GM23248 (cell line): ENCODE measurements around the gene RASSF1. TPM values are rescaled to one million over a fixed set of nuclear protein-coding genes. Genes with fewer than 3 reads are reported as not detected.
A peak's percentile ranks its signal among the peaks of the same experiment; 100 is the strongest.

Experiments
- DNase-seq: peaks from one replicate; pipeline ENCODE4 v3.0.0-alpha.2; 2015
- H2AFZ ChIP-seq: fragments of 200-600 bp; sonication (generic); 2 replicates; pipeline ENCODE4 v1.6.1; 2016; ENCODE audit warnings: antibody characterized with exemption
- H3F3A ChIP-seq: fragments of 200-600 bp; sonication (generic); 2 replicates; pipeline ENCODE4 v1.6.1; 2016; ENCODE audit warnings: mild to moderate bottlenecking, antibody characterized with exemption, mixed run types; ENCODE audit not compliant: insufficient read depth
- H3K27ac ChIP-seq: fragments of 200-600 bp; sonication (generic); 2 replicates; pipeline ENCODE4 v1.5.1; 2016; ENCODE audit warnings: mild to moderate bottlenecking
- H3K27me3 ChIP-seq: fragments of 200-600 bp; sonication (generic); replicated peaks from 2 replicates; pipeline ENCODE4 v1.6.1; 2016; ENCODE audit warnings: mild to moderate bottlenecking; ENCODE audit not compliant: insufficient read depth
- H3K36me3 ChIP-seq: fragments of 200-600 bp; sonication (generic); 2 replicates; pipeline ENCODE4 v1.6.1; 2016; ENCODE audit warnings: low read depth, mild to moderate bottlenecking
- H3K4me1 ChIP-seq: fragments of 200-600 bp; sonication (generic); 2 replicates; pipeline ENCODE4 v1.6.1; 2016; ENCODE audit warnings: mild to moderate bottlenecking; ENCODE audit not compliant: insufficient read depth
- H3K4me2 ChIP-seq: fragments of 200-600 bp; sonication (generic); one replicate; pipeline ENCODE4 v1.6.1; 2016; ENCODE audit warnings: mild to moderate bottlenecking; ENCODE audit not compliant: unreplicated experiment
- H3K4me3 ChIP-seq: fragments of 200-600 bp; sonication (generic); 2 replicates; pipeline ENCODE4 v1.5.1; 2016; ENCODE audit warnings: mild to moderate bottlenecking
- H3K79me2 ChIP-seq: fragments of 200-600 bp; sonication (generic); 2 replicates; pipeline ENCODE4 v1.6.1; 2016; ENCODE audit warnings: mild to moderate bottlenecking; ENCODE audit not compliant: insufficient read depth
- H3K9ac ChIP-seq: fragments of 200-600 bp; sonication (generic); 2 replicates; pipeline ENCODE4 v1.6.1; 2016; ENCODE audit warnings: mild to moderate bottlenecking
- H3K9me2 ChIP-seq: fragments of 200-600 bp; sonication (generic); 2 replicates; pipeline ENCODE4 v1.6.1; 2016; ENCODE audit warnings: mixed run types, mild to moderate bottlenecking, moderate library complexity; ENCODE audit not compliant: insufficient read depth
- H3K9me3 ChIP-seq: fragments of 200-600 bp; sonication (generic); one replicate; pipeline ENCODE4 v1.6.1; 2017; ENCODE audit warnings: low read depth
- H4K20me1 ChIP-seq: fragments of 200-600 bp; sonication (generic); 2 replicates; pipeline ENCODE4 v1.6.0; 2016; ENCODE audit not compliant: insufficient read depth
- EZH2 ChIP-seq: fragments of 200-600 bp; sonication (generic); IDR thresholded peaks from 2 replicates; pipeline ENCODE4 v1.6.1; 2018; ENCODE audit warnings: antibody characterized with exemption, mild to moderate bottlenecking; ENCODE audit not compliant: insufficient read depth, poor library complexity, severe bottlenecking
- EZH2phosphoT487 ChIP-seq: fragments of 200-600 bp; sonication (generic); IDR thresholded peaks from 2 replicates; pipeline ENCODE4 v1.6.1; 2018; ENCODE audit warnings: antibody characterized with exemption, moderate library complexity, mild to moderate bottlenecking, low read depth; ENCODE audit not compliant: insufficient read depth
- WGBS, 2 experiments: methylation state at CpG; one replicate each; pipeline ENCODE4 v1.1.6; 2015 to 2017; ENCODE audit warnings: low lambda C conversion rate in 2 of 2, low coverage in 1 of 2; ENCODE audit errors: missing lambda C conversion rate in 2 of 2; 5-methylcytosine and 5-hydroxymethylcytosine counted together
- in situ Hi-C: fragments of 300-500 bp; cut with MboI; formaldehyde crosslinking; loops from 2 replicates; pipeline ENCODE4 v1.15.0; 2020
- polyA plus RNA-seq: library from polyadenylated mRNA; unstranded; fragments of >200 nt; fragmentation: Nextera tagmentation; extraction: Ambion mirVana; gene quantifications from 2 replicates; pipeline ENCODE4 v1.2.1, GENCODE V29; 2016
- total RNA-seq: library from RNA; depleted of rRNA; stranded (reverse); fragments of >200 nt; shearing (Covaris generic); gene quantifications from 2 replicates; pipeline ENCODE4 v1.2.3, GENCODE V29; 2014

RASSF1 gene
- total and polyA plus RNA-seq, 2 experiments from 2014 or later, result 56.4 to 57.5 TPM

DNA sequence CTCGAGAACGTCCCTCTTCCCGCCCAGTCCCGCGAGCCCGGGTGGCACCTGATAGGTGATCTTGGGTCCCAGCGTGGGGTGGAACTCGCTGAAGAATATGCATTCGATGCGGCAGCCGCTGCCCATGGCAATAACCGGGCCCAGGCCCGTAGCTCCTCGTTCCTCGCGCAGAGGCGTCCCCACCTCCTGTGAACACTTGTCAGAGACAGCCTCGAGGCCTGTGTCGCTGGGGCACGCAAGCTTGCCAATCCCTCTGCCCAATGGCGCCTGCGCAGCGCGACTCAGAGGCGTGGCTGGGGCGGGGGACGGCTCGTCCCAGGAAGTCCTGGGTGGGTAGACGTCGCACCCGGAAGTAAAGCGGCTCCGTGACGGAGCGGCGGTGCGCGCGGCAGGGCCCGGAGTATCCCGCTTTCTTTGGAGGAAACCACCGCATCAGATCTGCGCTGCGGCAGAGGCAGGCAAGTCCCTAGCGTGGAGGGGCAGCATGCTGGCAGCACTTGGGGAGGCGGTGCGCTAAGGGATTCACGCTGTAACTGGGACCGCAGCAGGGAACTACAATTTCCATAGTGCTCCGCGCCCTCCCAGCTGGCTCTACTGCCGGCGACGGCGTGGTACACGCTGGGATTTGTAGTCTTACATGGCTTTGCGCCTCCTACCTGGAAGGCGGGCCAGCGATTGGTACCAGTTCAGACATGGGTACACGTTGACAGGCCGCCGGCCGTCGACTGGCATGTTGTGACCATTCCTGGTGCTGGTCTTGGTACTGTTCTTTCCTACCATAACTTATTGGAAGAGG is 10.1 kb upstream of the RASSF1 start, which contains the start of the genes CYB561D2 and NPRL2:
Gene CYB561D2, plus strand, starts transcription at position 336 of the 796 bp plus-strand sequence. CDS start 572 bp downstream, outside the sequence.
Gene NPRL2, minus strand, starts transcription at position 249 of the 796 bp plus-strand sequence. Its CDS starts 123 bp downstream, at position 126.
- peak within 1 kb of the TSS; percentile 82 for H3K9ac ChIP-seq
- H2AFZ ChIP-seq, result peak within 1 kb of the TSS; percentile 93
- no peaks in the 10 kb centered on the region for H3K27me3 ChIP-seq
- H4K20me1 ChIP-seq, result no peaks in the 10 kb centered on the region
- H3F3A ChIP-seq, result 0 out of 2 replicates have a peak, but pooled peaks cover 17% of the 10 kb centered on the region
- H3K4me3 ChIP-seq, result peak within 1 kb of the TSS; percentile 90
- H3K27ac ChIP-seq, result peak within 1 kb of the TSS; percentile 67
- no peak for TF ChIP-seq EZH2
- no peak for TF ChIP-seq EZH2phosphoT487
- in situ Hi-C loops, result no loop called here
- H3K9me3 ChIP-seq, result no peaks in the 10 kb centered on the region
- H3K4me2 ChIP-seq, result peak within 1 kb of the TSS; percentile 98
- peak; percentile 94 for DNase-seq
- H3K9me2 ChIP-seq, result no peaks in the 10 kb centered on the region
- 1% methylated on average over 60 of the region's 64 CpGs for WGBS, 2 experiments
- peaks cover 62% of the 10 kb centered on the region for H3K79me2 ChIP-seq
- peaks cover 7% of the 10 kb centered on the region; the same call in 1 of the 2 replicates for H3K36me3 ChIP-seq
- peaks cover 23% of the 10 kb centered on the region for H3K4me1 ChIP-seq

DNA sequence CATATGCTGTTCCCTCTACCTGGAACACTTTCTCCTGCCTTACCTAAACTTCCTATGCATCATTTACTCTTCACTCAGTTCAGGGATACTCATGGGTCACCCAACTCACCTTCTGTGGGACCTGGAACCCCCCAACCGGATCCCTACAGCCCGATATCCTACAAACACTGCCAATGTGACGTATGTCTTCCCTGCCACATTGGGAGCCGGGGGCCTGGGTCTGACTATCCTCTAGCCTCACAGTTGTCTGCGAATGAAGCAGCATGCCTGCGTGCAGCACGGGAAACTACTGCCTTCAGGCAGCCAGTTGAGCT is 9.5 kb upstream of the RASSF1 start:
- Histone ChIP-seq H3K36me3 (peaks cover 7% of the 10 kb centered on the region; the same call in 1 of the 2 replicates), H4K20me1 (no peaks in the 10 kb centered on the region), H3K9me2 (no peaks in the 10 kb centered on the region), H3K27me3 (no peaks in the 10 kb centered on the region), H3K79me2 (peaks cover 56% of the 10 kb centered on the region), H3K27ac (peak overlapping the region; percentile 67), H3K9me3 (no peaks in the 10 kb centered on the region), H2AFZ (peak overlapping the region; percentile 93), H3K9ac (peak overlapping the region; percentile 82), H3K4me3 (peak overlapping the region; percentile 90), H3K4me1 (peaks cover 20% of the 10 kb centered on the region), H3K4me2 (peak overlapping the region; percentile 98), H3F3A (0 out of 2 replicates have a peak, but pooled peaks cover 17% of the 10 kb centered on the region)
- WGBS, 2 experiments, result 2% methylated on average over 7 of the region's 7 CpGs
- in situ Hi-C loops, result no loop called here
- DNase-seq, result no peak
- TF ChIP-seq EZH2phosphoT487 (no peak), EZH2 (no peak)

DNA sequence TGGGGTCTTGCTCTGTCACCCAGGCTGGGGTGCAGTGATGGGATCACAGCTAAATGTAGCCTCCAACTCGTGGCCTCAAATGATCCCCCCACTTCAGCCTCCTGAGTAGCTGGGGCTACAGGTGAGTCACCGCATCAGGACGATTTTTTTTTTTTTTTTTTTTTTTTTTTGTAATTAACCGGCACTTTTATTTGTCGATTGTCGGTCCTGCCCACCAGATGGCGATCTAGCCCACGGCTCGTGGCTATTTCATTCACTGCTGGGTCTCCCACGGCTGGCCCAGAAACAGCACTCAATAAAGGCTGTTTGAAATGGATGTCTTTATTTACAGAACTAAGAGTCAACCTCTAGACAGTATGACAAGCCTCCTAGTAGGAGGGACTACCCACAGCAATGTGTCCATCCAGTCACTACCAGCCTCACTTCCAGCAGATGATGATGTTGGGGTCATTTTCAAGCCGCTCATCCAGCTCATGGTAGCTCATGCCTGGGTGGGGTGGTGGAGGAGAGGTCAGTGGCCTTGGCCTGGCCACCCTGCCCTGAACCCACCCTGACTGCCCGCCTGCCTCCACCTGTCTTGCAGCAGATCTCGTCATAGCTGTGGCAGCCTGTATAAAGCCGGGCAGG is 6.7 kb upstream of the RASSF1 start:
- peak; percentile 83 for DNase-seq
- Histone ChIP-seq H3K4me1 (peaks cover 20% of the 10 kb centered on the region), H3K9me2 (no peaks in the 10 kb centered on the region), H3K79me2 (peaks cover 29% of the 10 kb centered on the region), H3K9ac (no peak overlapping the region), H3K4me3 (no peak overlapping the region), H3K27ac (peak overlapping the region; percentile 49; the same call in 1 of the 2 replicates), H3K36me3 (no peaks in the 10 kb centered on the region), H3F3A (0 out of 2 replicates have a peak, but pooled peaks cover 6% of the 10 kb centered on the region), H3K4me2 (no peak overlapping the region), H2AFZ (no peak overlapping the region), H4K20me1 (no peaks in the 10 kb centered on the region), H3K27me3 (no peaks in the 10 kb centered on the region), H3K9me3 (no peaks in the 10 kb centered on the region)
- in situ Hi-C loops, result loop anchor here (10.0 kb wide), 1 partner anchor 188 kb away; no protein-coding TSS in a partner anchor
- TF ChIP-seq EZH2 (no peak), EZH2phosphoT487 (no peak)
- 25 to 26% methylated on average over 14 of the region's 14 CpGs for WGBS, 2 experiments

GRCh38 chr3:50345586-50346234 is 5.1 kb upstream of the RASSF1 start, which contains the start of gene ZMYND10:
ZMYND10 (minus strand) TSS chr3:50345732; CDS start chr3:50345579, 153 bp downstream.
- peak; percentile 81 for DNase-seq
- Histone ChIP-seq H3K4me3 (peak within 1 kb of the TSS; percentile 76), H4K20me1 (no peaks in the 10 kb centered on the region), H3K9ac (peak within 1 kb of the TSS; percentile 55; the same call in 1 of the 2 replicates), H3K27ac (no peak within 1 kb of the TSS), H3K9me2 (no peaks in the 10 kb centered on the region), H3K4me2 (peak within 1 kb of the TSS; percentile 100), H3K4me1 (peaks cover 11% of the 10 kb centered on the region; the same call in 1 of the 2 replicates), H3K27me3 (no peaks in the 10 kb centered on the region), H2AFZ (peak within 1 kb of the TSS; percentile 83), H3K79me2 (peaks cover 16% of the 10 kb centered on the region), H3F3A (0 out of 2 replicates have a peak, but pooled peaks cover 6% of the 10 kb centered on the region), H3K36me3 (no peaks in the 10 kb centered on the region), H3K9me3 (no peaks in the 10 kb centered on the region)
- in situ Hi-C loops, result loop anchor here (10.0 kb wide), 1 partner anchor 189 kb away; no protein-coding TSS in a partner anchor
- no peak for TF ChIP-seq EZH2
- TF ChIP-seq EZH2phosphoT487, result no peak
- WGBS, 2 experiments, result 8% methylated on average over 39 to 45 of the region's 45 CpGs
